Measurements from ENCODE around the gene ZCCHC7. TPM values are rescaled to one million over a fixed set of nuclear protein-coding genes. Genes with fewer than 3 reads are reported as not detected.
"Not testable (repeated sequence)": the region's sequence is repeated elsewhere in the genome, so short reads cannot be mapped to it uniquely, and the experiment has no call there.

ZCCHC7 gene
- total RNA-seq, 1 donor from 2014 or later: 11.3 TPM

- DNase-seq (ENCODE audit: low spot score): no peak
- intact Hi-C loops (cut with DNase I): no loop called here
These were observed 181.4 kb downstream of the ZCCHC7 start for GRCh38 chr9:37301854-37302172.

GRCh38 chr9:37302277-37302676 is 181.9 kb downstream of the ZCCHC7 start:
- no peak for DNase-seq (ENCODE audit: low spot score)
- intact Hi-C loops (cut with DNase I): no loop called here

GRCh38 chr9:37303272-37303671 is 182.9 kb downstream of the ZCCHC7 start:
- intact Hi-C loops (cut with DNase I); DNase-seq (ENCODE audit: low spot score): not testable (repeated sequence)

GRCh38 chr9:37309136-37309535 is 188.8 kb downstream of the ZCCHC7 start:
- intact Hi-C loops (cut with DNase I): no loop called here
- no peak for DNase-seq (ENCODE audit: low spot score)

- intact Hi-C loops (cut with DNase I): no loop called here
- no peak for DNase-seq (ENCODE audit: low spot score)
These were observed 191.7 kb downstream of the ZCCHC7 start for GRCh38 chr9:37311938-37312708.

GRCh38 chr9:37324261-37324683 is 203.9 kb downstream of the ZCCHC7 start:
- intact Hi-C loops (cut with DNase I): no loop called here
- DNase-seq (ENCODE audit: low spot score): no peak

- DNase-seq (ENCODE audit: low spot score): no peak
- intact Hi-C loops (cut with DNase I): no loop called here
These were observed 204.5 kb downstream of the ZCCHC7 start for GRCh38 chr9:37324691-37325490.

- DNase-seq (ENCODE audit: low spot score): no peak
- intact Hi-C loops (cut with DNase I): no loop called here
These were observed 205.4 kb downstream of the ZCCHC7 start for GRCh38 chr9:37325778-37326177.

GRCh38 chr9:37327553-37327952 is 207.2 kb downstream of the ZCCHC7 start:
- intact Hi-C loops (cut with DNase I): no loop called here
- DNase-seq (ENCODE audit: low spot score): no peak

GRCh38 chr9:37328556-37329227 is 208.3 kb downstream of the ZCCHC7 start:
- no peak for DNase-seq (ENCODE audit: low spot score)
- intact Hi-C loops (cut with DNase I): no loop called here

GRCh38 chr9:37329576-37329975 is 209.2 kb downstream of the ZCCHC7 start:
- intact Hi-C loops (cut with DNase I): no loop called here
- no peak for DNase-seq (ENCODE audit: low spot score)

- intact Hi-C loops (cut with DNase I): no loop called here
- no peak for DNase-seq (ENCODE audit: low spot score)
These were observed 211.5 kb downstream of the ZCCHC7 start for GRCh38 chr9:37331871-37332270.

GRCh38 chr9:37332578-37332977 is 212.2 kb downstream of the ZCCHC7 start:
- intact Hi-C loops (cut with DNase I): no loop called here
- DNase-seq (ENCODE audit: low spot score): no peak

GRCh38 chr9:37333288-37333687 is 212.9 kb downstream of the ZCCHC7 start:
- DNase-seq (ENCODE audit: low spot score): no peak
- intact Hi-C loops (cut with DNase I): no loop called here

- intact Hi-C loops (cut with DNase I): no loop called here
- no peak for DNase-seq (ENCODE audit: low spot score)
These were observed 214.9 kb downstream of the ZCCHC7 start for GRCh38 chr9:37335238-37335637.

- intact Hi-C loops (cut with DNase I): no loop called here
- no peak for DNase-seq (ENCODE audit: low spot score)
These were observed 215.8 kb downstream of the ZCCHC7 start for GRCh38 chr9:37336150-37336549.

- intact Hi-C loops (cut with DNase I): no loop called here
These were observed 217.0 kb downstream of the ZCCHC7 start for GRCh38 chr9:37337301-37337890.

GRCh38 chr9:37338218-37338617 is 217.8 kb downstream of the ZCCHC7 start:
- intact Hi-C loops (cut with DNase I): no loop called here
- DNase-seq (ENCODE audit: low spot score): no peak

More at GRCh38 chr9:37337301-37337890, 217.0 kb downstream of the ZCCHC7 start:
- no peak for DNase-seq (ENCODE audit: low spot score)

- intact Hi-C loops (cut with DNase I): no loop called here
- no peak for DNase-seq (ENCODE audit: low spot score)
These were observed 219.5 kb downstream of the ZCCHC7 start for GRCh38 chr9:37339923-37340322.

- intact Hi-C loops (cut with DNase I): no loop called here
- no peak for DNase-seq (ENCODE audit: low spot score)
These were observed 220.6 kb downstream of the ZCCHC7 start for GRCh38 chr9:37340961-37341360.

Measured in cardiac septum (tissue), 1 donor.